ENCODE measurements around the gene OR56A5. TPM values are rescaled to one million over a fixed set of nuclear protein-coding genes. Genes with fewer than 3 reads are reported as not detected.

The OR56A5 gene
- total RNA-seq, 1 experiment from 2014 or later = not detected

DNA sequence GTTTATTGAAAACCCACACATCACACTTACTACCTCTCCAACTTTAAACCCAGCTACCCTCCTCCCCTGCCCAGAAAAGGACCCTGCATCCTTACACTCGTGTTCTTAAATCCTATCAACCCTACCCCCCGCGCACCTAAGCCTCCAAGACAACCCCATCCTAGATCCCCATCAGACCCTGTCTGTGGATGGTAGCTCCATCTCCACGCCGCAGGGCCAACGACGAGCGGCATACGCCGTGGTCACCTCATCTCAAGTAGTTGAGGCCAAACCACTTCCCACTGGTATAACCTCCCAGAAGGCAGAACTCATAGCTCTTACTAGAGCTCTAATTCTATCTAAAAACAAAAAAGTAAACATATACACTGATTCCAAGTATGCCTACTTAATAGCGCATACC lies 35.6 kb downstream of the OR56A5 start:
- DNase-seq (ENCODE audit: low spot score) = no peak

- no peak for DNase-seq (ENCODE audit: low spot score)
Observed at GRCh38 chr11:5931061-5931460, 37.2 kb downstream of the OR56A5 start.

- DNase-seq (ENCODE audit: low spot score) = no peak
Observed at GRCh38 chr11:5930614-5931013, 37.7 kb downstream of the OR56A5 start.

DNA sequence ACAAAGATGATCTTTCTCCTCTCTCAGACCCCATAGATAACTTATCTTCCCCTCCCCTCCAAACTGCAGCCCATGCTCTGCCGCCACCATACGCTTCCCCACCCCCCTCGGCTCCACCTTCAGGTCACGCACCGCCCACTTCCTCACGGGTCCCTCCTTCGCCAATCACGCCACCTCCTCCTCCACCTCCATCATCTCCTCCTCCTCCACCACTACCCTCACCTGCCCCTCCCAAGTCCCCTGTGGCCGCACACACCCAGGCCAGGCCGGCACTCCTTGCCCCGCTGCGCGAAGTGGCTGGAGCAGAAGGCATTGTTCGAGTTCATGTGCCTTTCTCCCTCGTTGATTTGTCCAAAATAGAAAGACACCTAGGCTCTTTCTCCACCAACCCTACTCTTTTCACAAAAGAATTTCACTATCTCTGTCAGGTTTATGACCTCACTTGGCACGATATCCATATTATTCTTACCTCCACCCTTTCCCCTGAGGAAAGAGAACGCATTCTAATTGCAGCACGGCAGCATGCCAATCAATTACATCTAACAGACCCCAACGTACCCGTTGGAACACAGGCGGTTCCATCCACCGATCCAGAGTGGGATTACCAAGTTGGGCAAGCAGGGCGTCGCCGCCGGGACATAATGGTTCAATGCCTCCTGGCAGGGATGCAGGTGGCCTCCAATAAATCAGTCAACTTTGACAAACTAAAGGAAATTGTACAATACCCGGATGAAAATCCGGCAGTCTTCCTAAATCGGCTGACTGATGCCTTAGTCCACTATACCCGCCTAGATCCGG lies 38.5 kb downstream of the OR56A5 start:
- no peak for DNase-seq (ENCODE audit: low spot score)

GRCh38 chr11:5928811-5929210 lies 39.5 kb downstream of the OR56A5 start:
- DNase-seq (ENCODE audit: low spot score) = no peak

GRCh38 chr11:5928271-5928670 lies 40.0 kb downstream of the OR56A5 start:
- no peak for DNase-seq (ENCODE audit: low spot score)

DNA sequence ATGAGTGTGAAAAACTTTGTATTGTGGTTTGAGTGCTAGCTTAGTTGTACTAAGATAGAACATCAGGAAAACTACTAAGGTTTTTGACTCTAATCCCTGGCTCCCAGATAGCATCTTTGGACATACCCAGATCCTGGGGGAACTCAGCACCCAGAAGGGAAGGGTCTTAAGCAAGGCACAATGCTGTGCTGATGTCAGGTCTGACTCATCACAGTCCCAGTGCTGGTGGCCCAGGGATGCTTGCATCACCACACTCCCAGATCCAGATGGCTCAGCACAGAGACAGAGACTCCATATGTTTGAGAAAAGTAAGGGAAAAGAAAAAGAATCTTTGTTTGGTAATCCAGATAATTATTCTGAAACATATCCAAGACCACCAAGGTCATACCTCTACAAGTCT lies 44.5 kb downstream of the OR56A5 start:
- DNase-seq (ENCODE audit: low spot score) = no peak

DNA sequence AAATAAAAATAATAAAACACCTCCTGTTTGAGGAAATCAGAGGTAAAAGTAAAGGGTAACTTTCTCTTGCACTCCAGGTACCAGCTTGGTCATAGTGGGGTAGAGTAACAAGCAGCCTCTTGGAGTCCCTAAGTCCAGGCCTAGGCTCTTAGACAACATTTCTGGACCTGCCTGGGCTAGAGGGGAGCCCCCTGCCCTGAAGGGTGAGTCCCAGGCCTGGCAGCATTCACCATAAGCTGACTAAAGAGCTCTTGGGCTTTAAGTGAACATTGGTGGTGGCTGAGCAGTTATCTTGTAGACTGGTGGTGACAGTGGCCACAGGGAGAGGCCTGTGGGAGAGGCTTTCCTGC lies 44.9 kb downstream of the OR56A5 start:
- DNase-seq (ENCODE audit: low spot score) = no peak

- DNase-seq (ENCODE audit: low spot score) = peak; percentile 41
Observed at GRCh38 chr11:5922749-5923426, 45.4 kb downstream of the OR56A5 start.

Other genes starting within 250 kb of the OR56A5 start
- not detected in 2 replicates for gene OR56B1, start 232.0 kb downstream of the OR56A5 start, total RNA-seq (2014; rRNA removed; shearing (Covaris generic))
- not detected in 2 replicates for gene OR52N4, start 214.3 kb downstream of the OR56A5 start, total RNA-seq (2014; rRNA removed; shearing (Covaris generic))
- not detected in 2 replicates for gene OR52N5, start 185.1 kb downstream of the OR56A5 start, total RNA-seq (2014; rRNA removed; shearing (Covaris generic))
- not detected in 2 replicates for gene OR52N1, start 177.2 kb downstream of the OR56A5 start, total RNA-seq (2014; rRNA removed; shearing (Covaris generic))
- gene OR52N2, start 159.6 kb downstream of the OR56A5 start, total RNA-seq (2014; rRNA removed; shearing (Covaris generic)) = not detected in 2 replicates
- not detected in 2 replicates for gene OR52E6, start 126.6 kb downstream of the OR56A5 start, total RNA-seq (2014; rRNA removed; shearing (Covaris generic))
- not detected in 2 replicates for gene OR52E8, start 110.8 kb downstream of the OR56A5 start, total RNA-seq (2014; rRNA removed; shearing (Covaris generic))
- gene OR52E4, start 87.9 kb downstream of the OR56A5 start, total RNA-seq (2014; rRNA removed; shearing (Covaris generic)) = not detected in 2 replicates
- not detected in 2 replicates for gene OR52E5, start 75.3 kb downstream of the OR56A5 start, total RNA-seq (2014; rRNA removed; shearing (Covaris generic))
- gene OR56A3, start 26.2 kb downstream of the OR56A5 start, total RNA-seq (2014; rRNA removed; shearing (Covaris generic)) = not detected in 2 replicates
- gene OR52L1, start 18.5 kb upstream of the OR56A5 start, total RNA-seq (2014; rRNA removed; shearing (Covaris generic)) = not detected in 2 replicates
- gene OR56A4, start 38.5 kb upstream of the OR56A5 start, total RNA-seq (2014; rRNA removed; shearing (Covaris generic)) = not detected in 2 replicates
- gene OR56A1, start 62.3 kb upstream of the OR56A5 start, total RNA-seq (2014; rRNA removed; shearing (Covaris generic)) = 0.04 TPM in 1 of 2 replicates, not detected in the other
- not detected in 2 replicates for gene OR56B4, start 139.2 kb upstream of the OR56A5 start, total RNA-seq (2014; rRNA removed; shearing (Covaris generic))
- not detected in 2 replicates for gene OR52B2, start 201.8 kb upstream of the OR56A5 start, total RNA-seq (2014; rRNA removed; shearing (Covaris generic))
- gene OR52W1, start 230.7 kb upstream of the OR56A5 start, total RNA-seq (2014; rRNA removed; shearing (Covaris generic)) = not detected in 2 replicates
- gene C11orf42, start 237.1 kb upstream of the OR56A5 start, total RNA-seq (2014; rRNA removed; shearing (Covaris generic)) = not detected in 2 replicates

All from H4 (cell line).